Left colon (tissue), 2 donors: Measurements from ENCODE around the gene CACNB2. TPM values are rescaled to one million over a fixed set of nuclear protein-coding genes. Genes with fewer than 3 reads are reported as not detected.

Experiments used
- ATAC-seq: fragments of 200-7000 bp; cut with Tn5 transposase; one replicate; pipeline ENCODE4 v1.9.1; 2020; ENCODE audit warnings: mild to moderate bottlenecking, moderate library complexity
- DNase-seq, 2 donors: peaks; one replicate each; pipeline ENCODE4 v3.0.0-alpha.2; 2020
- intact Hi-C, 2 donors: fragments of 100-400 bp; cut with DNase I in 1 of 2; cut with micrococcal nuclease in 1 of 2; formaldehyde crosslinking; loops; one replicate each; pipeline versions ENCODE4 v1.11.2 to v1.14.0; 2022; cut with DNase I, micrococcal nuclease
- total RNA-seq, 2 donors: library from RNA; stranded (reverse); fragmentation: NEBNext Ultra II Directional; extraction: Animal tissue kit (Norgen Biotek cat#: 25700); gene quantifications; one replicate each; pipeline ENCODE4 v1.2.1, GENCODE V29; 2021
- donor health status: DM: no; HTN: no; CAD: no.
- donor health status: DM: yes; HTN: yes; CAD: no.

The CACNB2 gene
- total RNA-seq, 2 donors from 2014 or later: 13.3 to 17.9 TPM

GRCh38 chr10:18310761-18311160 is 170.5 kb downstream of the CACNB2 start:
- intact Hi-C loops: no loop called here

GRCh38 chr10:18312374-18313139 is 172.3 kb downstream of the CACNB2 start:
- intact Hi-C loops: no loop called here
- DNase-seq (no peak), ATAC-seq (peak; percentile 22)

More at GRCh38 chr10:18310761-18311160, 170.5 kb downstream of the CACNB2 start:
- no peak for DNase-seq
- ATAC-seq: no peak

GRCh38 chr10:18313140-18313530 is 172.9 kb downstream of the CACNB2 start:
- DNase-seq: no peak
- intact Hi-C loops: no loop called here
- no peak for ATAC-seq

GRCh38 chr10:18313626-18314025 is 173.4 kb downstream of the CACNB2 start:
- ATAC-seq (no peak), DNase-seq (no peak)
- intact Hi-C loops: no loop called here

- peak; percentile 65 for ATAC-seq
- no peak for DNase-seq
- intact Hi-C loops: no loop called here
Measured at GRCh38 chr10:18319628-18320027, 179.4 kb downstream of the CACNB2 start.

- ATAC-seq: no peak
- intact Hi-C loops: no loop called here
- no peak for DNase-seq
Measured at GRCh38 chr10:18321371-18321770, 181.1 kb downstream of the CACNB2 start.

- ATAC-seq (no peak), DNase-seq (no peak)
- intact Hi-C loops: no loop called here
Measured at GRCh38 chr10:18323916-18324315, 183.7 kb downstream of the CACNB2 start.

GRCh38 chr10:18325410-18325809 is 185.2 kb downstream of the CACNB2 start:
- intact Hi-C loops: no loop called here
- no peak for ATAC-seq
- no peak for DNase-seq

GRCh38 chr10:18325889-18326531 is 185.8 kb downstream of the CACNB2 start:
- DNase-seq (no peak), ATAC-seq (peak; percentile 44)
- intact Hi-C loops: no loop called here

- intact Hi-C loops: no loop called here
- DNase-seq (no peak), ATAC-seq (no peak)
Measured at GRCh38 chr10:18328941-18329340, 188.7 kb downstream of the CACNB2 start.

- DNase-seq: no peak
- intact Hi-C loops: no loop called here
- no peak for ATAC-seq
Measured at GRCh38 chr10:18332048-18332447, 191.8 kb downstream of the CACNB2 start.

- no peak for ATAC-seq
- intact Hi-C loops: no loop called here
Measured at GRCh38 chr10:18332484-18332883, 192.3 kb downstream of the CACNB2 start.

GRCh38 chr10:18333621-18334020 is 193.4 kb downstream of the CACNB2 start:
- intact Hi-C loops: no loop called here
- ATAC-seq: no peak
- no peak for DNase-seq

More at GRCh38 chr10:18332484-18332883, 192.3 kb downstream of the CACNB2 start:
- no peak for DNase-seq

- intact Hi-C loops: no loop called here
- ATAC-seq (no peak), DNase-seq (no peak)
Measured at GRCh38 chr10:18334116-18334867, 194.1 kb downstream of the CACNB2 start.

GRCh38 chr10:18340496-18341051 is 200.3 kb downstream of the CACNB2 start:
- ATAC-seq: peak; percentile 48
- intact Hi-C loops: no loop called here
- no peak for DNase-seq

- DNase-seq (no peak), ATAC-seq (no peak)
- intact Hi-C loops: no loop called here
Measured at GRCh38 chr10:18341055-18341454, 200.8 kb downstream of the CACNB2 start.

GRCh38 chr10:18343573-18343972 is 203.3 kb downstream of the CACNB2 start:
- no peak for DNase-seq
- ATAC-seq: no peak
- intact Hi-C loops: no loop called here

- ATAC-seq (no peak), DNase-seq (no peak)
- intact Hi-C loops: no loop called here
Measured at GRCh38 chr10:18345308-18345707, 205.1 kb downstream of the CACNB2 start.

- DNase-seq (no peak), ATAC-seq (no peak)
- intact Hi-C loops: no loop called here
Measured at GRCh38 chr10:18350340-18350739, 210.1 kb downstream of the CACNB2 start.

- ATAC-seq (no peak), DNase-seq (no peak)
- intact Hi-C loops: no loop called here
Measured at GRCh38 chr10:18351421-18351820, 211.2 kb downstream of the CACNB2 start.
